Left renal cortex interstitium (tissue), 4 donors: ENCODE results near the gene LRCH3. TPM values are rescaled to one million over a fixed set of nuclear protein-coding genes. Genes with fewer than 3 reads are reported as not detected.
"Not testable (repeated sequence)": the region's sequence is repeated elsewhere in the genome, so short reads cannot be mapped to it uniquely, and the experiment has no call there.

Experiments
- DNase-seq, 4 donors: peaks; one replicate each; pipeline ENCODE4 v3.0.0-alpha.2; 2013; ENCODE audit warnings: low read depth in 4 of 4, low spot score in 2 of 4, missing footprints in 1 of 4
- polyA plus RNA-seq, 4 donors: library from polyadenylated mRNA; unstranded; fragments of 120-200 nt; gene quantifications; one replicate each; pipeline ENCODE4 v1.2.1, GENCODE V29; 2013; ENCODE audit not compliant: insufficient read length in 4 of 4

LRCH3 gene
- polyA plus RNA-seq, 4 donors: 27.0 to 60.5 (median 42.1) TPM

DNA sequence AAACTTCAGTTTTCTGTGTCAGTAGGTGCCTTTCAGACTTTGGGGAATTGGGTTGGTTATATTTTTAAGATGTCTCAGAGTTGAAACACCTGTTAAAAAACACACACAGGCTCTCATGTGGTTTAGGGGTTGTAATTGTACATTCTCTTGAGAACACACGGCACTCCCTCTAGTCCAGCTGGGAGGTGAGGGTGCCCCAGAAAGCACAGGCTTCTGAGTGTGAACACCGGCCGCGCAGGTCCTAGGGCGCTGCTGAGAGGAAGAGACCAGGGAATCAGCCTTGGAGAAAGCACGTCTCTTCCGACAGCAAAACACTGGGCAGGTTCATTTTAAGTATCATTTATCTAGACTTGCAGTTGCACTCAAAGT lies 90.9 kb downstream of the LRCH3 start:
- no peak for DNase-seq

DNA sequence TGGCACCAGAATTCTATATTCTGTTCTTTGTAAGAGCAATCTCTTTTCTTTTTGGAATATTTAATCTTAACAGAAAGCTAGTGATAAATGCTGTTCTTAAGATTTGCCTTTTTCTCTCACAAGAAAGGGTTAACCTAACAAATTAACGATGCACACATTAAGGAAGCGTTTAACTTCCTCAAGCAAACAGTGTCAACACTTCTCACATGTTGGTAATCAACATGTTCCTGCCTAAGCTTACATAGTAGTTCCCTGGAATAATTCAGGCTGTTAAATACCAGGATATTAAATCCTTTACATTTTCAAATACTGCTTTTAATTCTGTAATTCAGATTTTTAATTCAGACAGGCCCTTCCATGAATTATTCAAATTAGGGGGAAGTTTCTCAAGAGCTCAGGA lies 91.5 kb downstream of the LRCH3 start:
- DNase-seq: no peak

DNA sequence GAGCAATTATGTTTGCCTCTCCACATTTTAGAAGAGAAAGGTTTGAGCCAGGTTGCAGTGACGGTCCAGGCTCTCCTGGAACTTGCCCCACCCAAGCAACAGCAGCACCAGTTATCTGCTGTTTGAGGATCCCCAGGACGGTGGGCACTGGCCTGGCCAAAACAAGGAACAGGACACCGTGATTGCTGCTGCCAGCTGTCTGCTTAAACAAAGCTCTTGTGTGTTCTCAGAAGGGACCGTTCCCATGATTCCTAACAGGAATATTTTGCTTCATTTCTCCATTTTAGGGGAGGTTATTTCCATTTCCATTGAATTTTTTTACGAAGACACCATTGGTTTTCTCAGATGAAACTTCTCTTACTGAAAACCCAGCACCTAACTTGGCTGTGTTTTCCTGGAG lies 92.5 kb downstream of the LRCH3 start:
- DNase-seq: no peak

DNA sequence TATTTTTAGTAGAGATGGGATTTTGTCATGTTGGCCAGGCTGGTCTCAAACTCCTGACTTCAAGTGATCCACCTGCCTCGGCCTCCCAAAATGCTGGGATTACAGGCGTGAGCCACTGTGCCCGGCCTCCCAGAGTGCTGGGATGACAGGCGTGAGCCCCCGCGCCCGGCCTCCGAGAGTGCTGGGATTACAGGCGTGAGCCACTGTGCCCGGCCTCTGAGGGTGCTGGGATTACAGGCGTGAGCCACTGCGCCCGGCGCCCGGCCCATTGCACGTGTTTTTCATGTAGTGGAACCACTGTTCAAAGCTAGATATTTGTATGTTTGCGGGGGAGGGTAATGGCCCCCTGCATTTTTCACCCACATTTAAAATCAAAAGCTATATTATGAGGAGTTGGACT lies 93.3 kb downstream of the LRCH3 start:
- not testable (repeated sequence) for DNase-seq

DNA sequence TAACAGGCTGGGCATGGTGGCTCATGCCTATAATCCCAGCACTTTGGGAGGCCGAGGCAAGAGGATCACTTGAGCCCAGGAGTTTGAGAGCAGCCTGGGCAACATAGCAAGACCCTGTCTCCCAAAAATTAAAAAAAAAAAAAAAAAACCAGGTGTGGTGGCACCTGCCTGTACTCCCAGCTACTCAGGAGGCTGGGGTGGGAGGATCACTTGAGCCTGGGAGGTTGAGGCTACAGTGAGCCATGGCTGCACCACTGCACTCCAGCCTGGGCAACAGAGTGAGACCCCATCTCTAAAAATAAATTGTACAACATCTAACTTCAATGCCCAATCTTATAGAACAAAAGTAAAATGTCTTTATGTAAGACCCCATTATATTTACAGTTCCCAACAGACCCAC lies 95.0 kb downstream of the LRCH3 start:
- DNase-seq: not testable (repeated sequence)

DNA sequence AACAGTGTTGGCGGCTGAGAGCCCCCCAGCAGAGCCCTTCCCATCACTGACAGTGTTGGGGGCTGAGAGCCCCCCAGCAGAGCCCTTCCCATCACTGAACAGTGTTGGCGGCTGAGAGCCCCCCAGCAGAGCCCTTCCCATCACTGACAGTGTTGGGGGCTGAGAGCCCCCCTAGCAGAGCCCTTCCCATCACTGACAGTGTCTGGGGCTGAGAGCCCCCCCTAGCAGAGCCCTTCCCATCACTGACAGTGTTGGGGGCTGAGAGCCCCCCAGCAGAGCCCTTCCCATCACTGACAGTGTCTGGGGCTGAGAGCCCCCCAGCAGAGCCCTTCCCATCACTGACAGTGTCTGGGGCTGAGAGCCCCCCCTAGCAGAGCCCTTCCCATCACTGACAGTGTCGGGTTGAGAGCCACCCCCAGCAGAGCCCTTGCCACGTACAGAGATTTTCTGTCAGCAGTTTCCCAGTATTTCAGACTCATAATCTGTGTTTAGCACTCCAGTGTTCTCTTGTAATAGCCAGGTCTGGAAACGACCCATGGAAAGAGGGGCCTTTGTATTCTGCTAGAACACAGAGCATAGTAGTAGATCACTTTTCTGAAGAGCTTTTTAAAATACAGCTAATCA lies 96.5 kb downstream of the LRCH3 start:
- DNase-seq: not testable (repeated sequence)

DNA sequence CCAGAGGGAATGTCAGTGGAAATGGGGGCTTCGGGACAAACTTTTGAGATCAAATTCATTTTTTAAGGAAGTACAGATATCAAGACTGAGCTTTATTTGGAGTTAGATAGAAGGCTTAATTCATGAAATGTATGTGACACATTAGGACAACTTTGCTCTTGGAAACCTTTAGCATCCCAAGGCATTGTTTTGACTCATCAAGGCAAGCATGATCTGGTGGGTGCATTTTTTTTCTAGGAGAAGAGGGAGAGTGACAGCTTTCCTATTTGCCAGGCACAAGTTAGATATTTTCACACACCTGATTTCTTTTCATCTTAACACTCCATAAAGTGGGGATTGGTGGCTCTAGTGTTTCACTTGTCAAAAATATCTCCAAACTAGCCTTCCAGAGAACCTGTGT lies 97.5 kb downstream of the LRCH3 start:
- no peak for DNase-seq

DNA sequence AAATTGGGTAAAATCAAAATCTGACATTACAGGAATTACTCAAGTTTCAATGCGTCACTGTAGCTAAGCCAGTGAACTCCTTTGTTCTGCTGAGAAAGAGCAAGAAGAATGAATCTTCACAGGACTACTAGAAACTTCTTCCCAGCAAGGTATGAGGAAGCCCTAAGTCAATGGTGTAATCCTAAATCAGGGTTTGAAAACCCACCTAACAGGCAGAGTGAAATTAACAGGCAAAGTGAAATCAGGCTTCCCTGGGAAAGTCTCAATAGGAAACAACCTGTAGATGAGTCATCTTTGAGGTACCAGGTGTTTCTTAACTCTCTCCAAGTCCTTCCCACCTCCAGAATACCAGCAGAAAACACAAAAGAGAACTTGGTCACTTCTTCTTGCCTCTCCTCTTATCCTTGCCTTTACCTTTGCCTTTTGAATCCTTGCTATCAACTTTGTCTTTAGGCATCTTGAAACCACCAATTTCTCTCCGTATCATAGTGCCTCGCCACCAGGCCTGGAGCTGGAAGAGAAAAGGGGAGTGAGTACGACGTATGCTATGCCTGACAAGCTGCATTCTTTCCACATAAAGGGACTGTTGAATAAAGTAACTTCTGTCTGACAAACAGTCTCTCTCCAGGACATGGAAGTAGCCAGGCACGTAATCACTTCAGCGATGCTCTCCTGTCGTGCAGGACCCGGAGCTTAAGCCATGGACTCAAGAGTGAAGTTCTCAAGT lies 98.3 kb downstream of the LRCH3 start:
- DNase-seq: no peak

DNA sequence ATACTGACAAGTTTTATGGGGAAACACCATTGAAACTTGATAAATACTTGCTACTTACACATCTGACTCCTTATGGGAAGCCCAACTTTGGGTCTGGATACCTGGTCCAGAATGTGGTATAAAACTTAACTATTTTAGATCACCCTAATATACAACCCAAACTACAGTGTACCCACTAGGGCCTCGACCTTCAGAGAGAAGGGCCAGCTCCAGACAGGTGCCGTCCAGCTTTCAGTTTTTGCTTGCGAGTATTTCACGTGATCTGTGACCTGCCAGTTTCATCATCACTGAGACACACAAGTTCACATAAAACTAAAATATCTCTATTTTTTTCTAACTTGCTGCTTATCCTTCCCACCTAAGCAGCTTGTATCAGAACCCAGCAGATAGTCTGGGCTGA lies 99.6 kb downstream of the LRCH3 start:
- no peak for DNase-seq

DNA sequence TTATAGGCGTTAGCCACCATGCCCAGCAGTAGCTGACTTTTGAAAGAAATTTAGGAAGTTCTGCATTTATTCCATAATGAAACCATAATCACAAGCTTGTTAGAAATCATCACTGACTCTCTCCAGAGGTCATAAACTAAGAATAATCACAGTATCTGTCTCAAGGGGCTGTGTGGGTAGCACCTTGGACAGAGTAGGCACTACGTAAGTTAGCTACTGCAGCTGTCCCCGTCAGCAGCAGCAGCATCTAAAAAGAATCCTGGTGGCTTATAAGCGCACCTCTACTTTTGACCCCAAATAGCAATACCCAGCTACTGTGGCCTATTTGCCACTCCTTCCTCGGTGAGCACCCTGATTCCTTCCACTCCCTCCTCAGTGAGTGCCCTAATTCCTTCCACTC lies 101.1 kb downstream of the LRCH3 start:
- no peak for DNase-seq

DNA sequence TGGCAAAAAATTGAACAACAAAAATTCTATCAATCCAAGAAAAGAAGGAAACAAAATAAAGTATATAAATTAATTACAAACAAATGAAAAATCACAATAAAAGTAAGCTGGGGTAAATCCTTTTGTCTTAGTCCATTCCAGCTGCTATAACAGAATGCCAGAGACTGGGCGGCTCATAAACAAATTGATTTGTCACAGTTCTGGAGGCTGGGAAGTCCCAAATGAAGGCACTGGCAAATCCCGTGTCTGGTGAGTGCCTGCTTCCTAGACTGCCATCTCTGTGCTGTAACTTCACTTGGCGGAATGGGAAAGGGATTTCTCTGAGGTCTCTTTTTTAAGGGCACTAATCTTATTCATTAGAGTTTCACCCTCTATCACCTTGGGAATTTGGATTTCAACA lies 105.4 kb downstream of the LRCH3 start:
- DNase-seq: no peak

DNA sequence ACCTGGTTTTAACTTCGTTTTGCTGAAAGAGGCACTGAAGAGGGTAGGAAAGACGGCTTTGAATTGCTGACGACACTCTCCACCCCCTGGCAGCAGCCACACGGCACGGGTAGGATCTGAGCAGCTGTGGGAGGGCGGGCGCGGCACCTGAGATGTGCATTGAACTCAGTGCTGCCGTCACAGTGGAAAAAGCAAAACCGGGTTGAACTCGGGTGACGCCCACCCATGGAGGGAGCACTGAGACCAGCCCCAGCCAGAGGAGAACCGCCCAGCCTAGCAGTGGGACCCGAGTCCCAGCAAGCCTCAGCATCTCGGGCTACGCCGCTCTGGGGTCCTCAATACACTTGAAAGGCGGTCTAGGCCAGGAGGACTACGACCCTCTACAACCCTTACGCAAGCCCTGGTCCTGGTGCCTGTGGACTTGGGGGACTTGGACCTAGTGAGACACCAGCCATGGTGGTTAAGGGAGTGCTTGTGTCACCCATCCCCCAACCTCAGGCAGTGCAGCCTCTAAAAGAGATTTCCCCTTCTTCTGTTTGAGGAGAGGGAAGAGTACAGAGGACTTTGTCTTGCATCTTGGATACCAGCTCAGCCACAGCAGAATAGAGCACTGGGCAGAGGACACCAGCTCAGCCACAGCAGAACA lies 108.9 kb downstream of the LRCH3 start:
- DNase-seq: no peak

DNA sequence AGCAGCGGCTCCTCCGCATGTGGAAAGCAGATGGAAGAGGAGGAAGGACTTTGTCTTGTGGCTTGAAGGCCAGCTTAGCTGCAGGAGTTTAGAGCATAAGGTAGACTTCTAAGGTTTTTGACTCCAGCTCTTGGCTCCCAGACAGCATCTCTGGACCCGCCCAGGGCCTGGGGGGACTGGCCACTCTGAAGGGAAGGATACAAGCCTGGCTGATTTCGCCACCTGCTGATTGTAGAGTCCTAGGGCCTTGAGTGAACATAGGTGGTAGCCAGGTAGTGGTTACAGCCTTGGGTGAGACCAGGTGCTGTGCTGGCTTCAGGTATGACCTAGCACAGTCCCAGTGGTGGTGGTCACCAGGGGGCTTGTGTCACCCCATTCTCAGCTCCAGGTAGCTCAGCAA lies 110.6 kb downstream of the LRCH3 start:
- DNase-seq: no peak

DNA sequence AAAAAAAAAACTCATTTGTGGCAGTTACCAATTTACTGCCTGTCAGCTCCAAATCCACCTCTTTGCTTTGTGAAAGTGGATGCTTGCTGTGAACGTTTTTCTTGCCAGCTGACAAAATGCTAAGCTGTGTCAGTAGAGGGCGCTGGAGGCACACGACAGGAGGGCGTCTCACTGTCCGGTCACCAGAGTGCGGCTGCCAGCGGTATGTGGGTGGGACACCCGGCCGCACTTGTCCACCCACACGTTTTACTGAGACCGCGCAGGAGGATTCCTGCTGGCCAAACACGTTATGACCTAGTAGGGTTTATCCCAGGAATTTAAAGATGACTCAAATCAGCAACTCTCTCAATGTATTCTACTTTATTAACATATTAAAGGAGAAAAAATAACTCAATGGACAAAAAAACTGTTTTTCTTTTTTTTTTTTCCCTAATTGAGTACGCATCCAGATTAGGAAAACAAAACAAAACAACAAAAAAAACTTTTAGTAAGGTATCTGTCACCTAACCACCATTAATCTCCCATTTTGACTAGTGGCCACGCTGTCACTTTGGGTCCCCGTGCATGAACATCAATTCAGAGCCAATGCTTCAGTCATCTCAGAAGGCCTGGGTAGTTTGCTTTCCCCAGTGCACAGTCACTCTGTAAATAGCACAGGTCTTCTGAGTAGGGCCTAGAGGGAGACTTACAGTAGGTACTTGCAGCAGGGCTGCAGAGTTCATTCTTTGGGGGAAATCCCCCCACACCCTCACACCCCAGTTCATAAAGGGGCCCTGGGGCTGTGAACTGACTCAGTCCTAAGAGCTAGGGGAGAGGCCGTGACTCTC lies 115.2 kb downstream of the LRCH3 start:
- DNase-seq: peak; percentile 48 to 84 (median 70)

DNA sequence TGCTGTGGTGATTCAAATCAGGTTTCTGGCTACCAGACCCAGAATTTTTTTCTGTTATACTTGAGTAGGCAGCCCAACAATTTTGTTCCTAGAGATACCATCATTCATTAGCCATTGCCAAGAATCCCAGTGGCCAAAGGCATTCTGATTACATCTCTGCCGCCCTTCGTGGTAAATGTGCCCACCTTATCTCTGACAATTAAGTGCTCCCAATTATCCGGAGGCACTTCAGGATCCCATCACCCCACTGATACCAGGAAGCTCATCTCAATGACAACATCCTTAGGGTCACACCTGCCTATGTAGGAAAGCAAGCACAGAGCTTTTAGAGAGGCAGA lies 115.8 kb downstream of the LRCH3 start:
- DNase-seq: no peak

DNA sequence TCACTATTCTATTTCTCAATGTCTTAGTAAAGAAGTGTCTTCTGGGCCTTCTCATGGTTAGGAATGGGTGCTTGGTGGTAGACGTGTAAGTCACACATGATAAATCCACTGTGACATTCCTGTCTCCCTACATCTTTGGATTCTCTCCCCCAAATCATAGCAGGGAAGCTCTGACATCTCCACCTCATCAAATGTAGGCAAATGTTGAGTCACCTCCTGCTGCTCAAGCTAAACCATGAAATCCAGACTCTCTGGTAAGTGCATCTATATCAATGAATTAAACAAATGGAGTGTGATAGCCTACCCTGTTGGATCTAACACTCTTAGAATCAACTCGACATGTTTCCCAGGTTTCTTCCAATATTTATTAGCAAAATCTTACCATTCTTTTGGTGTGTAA lies 116.1 kb downstream of the LRCH3 start:
- no peak for DNase-seq

DNA sequence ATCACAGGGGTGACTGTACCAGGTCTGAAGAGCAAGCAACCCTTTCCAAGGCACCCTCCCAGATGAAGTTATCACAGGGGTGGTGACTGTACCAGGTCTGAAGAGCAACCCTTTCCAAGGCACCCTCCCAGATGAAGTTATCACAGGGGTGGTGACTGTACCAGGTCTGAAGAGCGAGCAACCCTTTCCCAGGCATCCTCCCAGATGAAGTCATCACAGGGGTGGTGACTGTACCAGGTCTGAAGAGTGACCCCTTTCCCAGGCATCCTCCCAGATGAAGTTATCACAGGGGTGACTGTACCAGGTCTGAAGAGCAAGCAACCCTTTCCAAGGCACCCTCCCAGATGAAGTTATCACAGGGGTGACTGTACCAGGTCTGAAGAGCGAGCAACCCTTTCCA lies 117.5 kb downstream of the LRCH3 start:
- not testable (repeated sequence) for DNase-seq

DNA sequence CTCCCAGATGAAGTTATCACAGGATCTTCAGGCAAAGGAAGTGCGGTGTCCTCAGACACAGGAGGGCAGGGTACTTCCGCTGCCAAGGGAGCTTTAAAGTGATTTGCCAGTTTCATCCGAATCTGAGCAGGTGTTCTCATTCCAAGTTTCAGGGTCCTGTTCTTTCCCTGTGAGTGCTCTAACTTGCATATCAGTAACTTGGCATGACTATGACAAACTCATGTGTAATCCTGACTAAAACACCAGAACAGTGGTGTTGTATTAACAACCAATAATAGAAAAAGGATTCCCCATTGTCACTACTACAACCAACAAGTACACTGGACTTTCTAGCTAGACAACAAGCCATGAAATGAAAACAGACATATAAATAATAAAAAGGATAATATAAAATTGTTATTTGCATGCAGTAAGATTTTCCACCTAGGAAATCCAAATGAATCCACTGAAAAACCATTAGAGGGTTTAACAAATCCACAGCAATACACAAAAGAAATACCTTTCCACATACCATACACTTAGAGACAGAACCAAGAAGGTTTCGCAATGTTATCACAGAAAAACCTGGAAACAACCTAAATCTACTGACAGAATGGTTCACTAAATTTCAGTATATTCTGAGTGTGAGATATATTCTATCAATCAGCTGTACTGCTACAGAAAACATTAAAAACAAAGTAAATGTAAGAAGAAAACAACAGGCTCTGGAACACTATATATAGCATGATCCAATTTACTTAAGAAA lies 118.1 kb downstream of the LRCH3 start:
- no peak for DNase-seq

DNA sequence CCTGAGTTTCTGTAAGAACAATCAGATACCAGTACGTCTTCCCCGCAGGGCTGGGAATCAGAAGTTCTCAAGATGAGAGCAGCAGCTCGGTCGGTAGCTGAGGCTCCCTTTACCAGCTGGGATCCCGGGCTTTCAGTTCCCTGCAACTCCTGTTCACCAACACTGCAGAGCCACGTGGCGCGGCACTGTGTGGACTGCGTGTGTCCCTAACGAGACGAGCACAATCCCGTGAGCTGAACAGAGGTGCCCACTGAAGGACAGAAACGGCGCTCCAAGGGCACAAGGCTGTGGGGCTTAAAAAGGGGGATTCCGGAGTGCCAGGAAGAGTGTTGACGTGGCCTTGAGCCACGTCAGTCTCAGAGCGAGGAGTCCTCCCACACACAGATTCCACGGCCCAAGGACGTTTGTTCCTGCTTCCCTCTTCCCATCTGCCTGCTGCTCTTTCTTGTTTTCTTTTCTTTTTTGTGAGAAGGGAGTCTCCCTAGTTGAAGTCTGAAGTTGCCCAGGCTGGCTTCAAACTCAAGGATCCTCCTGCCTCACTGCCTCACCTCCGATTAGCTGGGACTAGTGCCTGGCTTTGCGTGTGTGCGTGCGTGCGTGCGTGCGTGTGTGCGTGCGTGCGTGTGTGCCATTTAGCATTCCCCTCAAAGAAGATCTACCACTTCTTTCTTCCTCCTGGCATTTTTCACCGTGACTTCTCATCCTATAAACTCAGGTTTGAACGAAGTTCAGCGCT lies 121.9 kb downstream of the LRCH3 start:
- DNase-seq: no peak
